Measurements from ENCODE around the gene GNAQ. TPM values are rescaled to one million over a fixed set of nuclear protein-coding genes. Genes with fewer than 3 reads are reported as not detected.
"Not testable (repeated sequence)": the region's sequence is repeated elsewhere in the genome, so short reads cannot be mapped to it uniquely, and the experiment has no call there.

GNAQ gene
- total RNA-seq, 2 donors from 2014 or later, result 13.4 to 17.8 TPM

- H3K4me3 ChIP-seq, result no peak overlapping the region
- no peaks in the 10 kb centered on the region for H3K4me1 ChIP-seq
- H3K27ac ChIP-seq, result no peak overlapping the region
- TF ChIP-seq CTCF (IDR thresholded peaks at IDR 0.05), result no peak
- DNase-seq (ENCODE audit: low spot score), result no peak
- H3K9me3 ChIP-seq, result peaks cover 0 to 8% of the 10 kb centered on the region in 2 donors
- no peaks in the 10 kb centered on the region for H3K27me3 ChIP-seq
- H3K36me3 ChIP-seq, result no peaks in the 10 kb centered on the region
These were observed 334.2 kb downstream of the GNAQ start for GRCh38 chr9:77697238-77697984.

- H3K4me3 ChIP-seq; H3K36me3 ChIP-seq; H3K27ac ChIP-seq; H3K4me1 ChIP-seq; H3K9me3 ChIP-seq; DNase-seq (ENCODE audit: low spot score); H3K27me3 ChIP-seq: not testable (repeated sequence)
These were observed 340.9 kb downstream of the GNAQ start for GRCh38 chr9:77690723-77691122.

GRCh38 chr9:77690119-77690518 is 341.5 kb downstream of the GNAQ start:
- H3K36me3 ChIP-seq; H3K4me3 ChIP-seq; DNase-seq (ENCODE audit: low spot score); H3K9me3 ChIP-seq; H3K4me1 ChIP-seq; H3K27ac ChIP-seq; H3K27me3 ChIP-seq: not testable (repeated sequence)

GRCh38 chr9:77687737-77688136 is 343.9 kb downstream of the GNAQ start:
- DNase-seq (ENCODE audit: low spot score); H3K9me3 ChIP-seq; H3K27ac ChIP-seq; H3K4me1 ChIP-seq; H3K4me3 ChIP-seq; H3K27me3 ChIP-seq; H3K36me3 ChIP-seq: not testable (repeated sequence)

- no peak overlapping the region for H3K4me3 ChIP-seq
- H3K9me3 ChIP-seq, result no peaks in the 10 kb centered on the region
- H3K27me3 ChIP-seq, result no peaks in the 10 kb centered on the region
- TF ChIP-seq CTCF (IDR thresholded peaks at IDR 0.05), result no peak
- DNase-seq (ENCODE audit: low spot score), result no peak
- no peaks in the 10 kb centered on the region for H3K36me3 ChIP-seq
- H3K4me1 ChIP-seq, result no peaks in the 10 kb centered on the region
- H3K27ac ChIP-seq, result no peak overlapping the region
These were observed 351.0 kb downstream of the GNAQ start for GRCh38 chr9:77680581-77680980.

- no peak for TF ChIP-seq CTCF (IDR thresholded peaks at IDR 0.05)
- Histone ChIP-seq H3K27me3 (no peaks in the 10 kb centered on the region), H3K4me1 (no peaks in the 10 kb centered on the region), H3K4me3 (no peak overlapping the region), H3K9me3 (no peaks in the 10 kb centered on the region), H3K27ac (no peak overlapping the region), H3K36me3 (no peaks in the 10 kb centered on the region)
- DNase-seq (ENCODE audit: low spot score), result no peak
These were observed 351.8 kb downstream of the GNAQ start for GRCh38 chr9:77679661-77680368.

GRCh38 chr9:77679088-77679487 is 352.5 kb downstream of the GNAQ start:
- no peaks in the 10 kb centered on the region for H3K4me1 ChIP-seq
- H3K36me3 ChIP-seq, result no peaks in the 10 kb centered on the region
- H3K4me3 ChIP-seq, result no peak overlapping the region
- no peaks in the 10 kb centered on the region for H3K9me3 ChIP-seq
- no peak for TF ChIP-seq CTCF (IDR thresholded peaks at IDR 0.05)
- no peak for DNase-seq (ENCODE audit: low spot score)
- no peaks in the 10 kb centered on the region for H3K27me3 ChIP-seq
- no peak overlapping the region for H3K27ac ChIP-seq
